Smooth muscle cell (in vitro differentiated cells): ENCODE results near the gene CCDC78. TPM values are rescaled to one million over a fixed set of nuclear protein-coding genes. Genes with fewer than 3 reads are reported as not detected.

Source experiments
- DNase-seq: peaks from one replicate; lab custom pipeline; 2025; ENCODE audit not compliant: unreplicated experiment; lab: John Stamatoyannopoulos, UW
- H2AFZ ChIP-seq: fragments of 200-600 bp; sonication (generic); 2 replicates; pipeline ENCODE4 v1.6.0; 2016; ENCODE audit warnings: antibody characterized with exemption, low read depth, mild to moderate bottlenecking
- H3F3A ChIP-seq: fragments of 200-600 bp; sonication (generic); 2 replicates; pipeline ENCODE4 v1.6.0; 2017; ENCODE audit warnings: antibody characterized with exemption, low read depth
- H3K27ac ChIP-seq: fragments of 200-600 bp; sonication (generic); 2 replicates; pipeline ENCODE4 v1.5.1; 2016; ENCODE audit warnings: low read depth, mild to moderate bottlenecking
- H3K27me3 ChIP-seq: fragments of 200-600 bp; sonication (generic); 2 replicates; pipeline ENCODE4 v1.6.1; 2016; ENCODE audit warnings: low read depth, mild to moderate bottlenecking
- H3K36me3 ChIP-seq: fragments of 200-600 bp; sonication (generic); 2 replicates; pipeline ENCODE4 v1.5.1; 2016; ENCODE audit warnings: low read depth
- H3K4me1 ChIP-seq: fragments of 200-600 bp; sonication (generic); 2 replicates; pipeline ENCODE4 v1.5.1; 2016; ENCODE audit warnings: low read depth
- H3K4me2 ChIP-seq: fragments of 200-600 bp; sonication (generic); 2 replicates; pipeline ENCODE4 v1.6.0; 2016; ENCODE audit warnings: mild to moderate bottlenecking
- H3K4me3 ChIP-seq: fragments of 200-600 bp; sonication (generic); 2 replicates; pipeline ENCODE4 v1.5.1; 2016; ENCODE audit warnings: mild to moderate bottlenecking
- H3K79me2 ChIP-seq: fragments of 200-600 bp; sonication (generic); 2 replicates; pipeline ENCODE4 v1.6.0; 2016; ENCODE audit warnings: low read depth, mild to moderate bottlenecking
- H3K9ac ChIP-seq: fragments of 200-600 bp; sonication (generic); 2 replicates; pipeline ENCODE4 v1.6.0; 2016; ENCODE audit warnings: low read depth
- H3K9me3 ChIP-seq: fragments of 200-600 bp; sonication (generic); replicated peaks from 2 replicates; pipeline ENCODE4 v1.5.1; 2016; ENCODE audit warnings: low read depth
- H4K20me1 ChIP-seq: fragments of 200-600 bp; sonication (generic); 2 replicates; pipeline ENCODE4 v1.6.0; 2016; ENCODE audit warnings: low read depth
- WGBS: methylation state at CpG from one replicate; pipeline ENCODE4 v1.1.7; 2016; ENCODE audit warnings: low lambda C conversion rate; 5-methylcytosine and 5-hydroxymethylcytosine counted together
- polyA plus RNA-seq: library from polyadenylated mRNA; unstranded; fragments of >200 nt; fragmentation: Nextera tagmentation; extraction: Ambion mirVana; gene quantifications from 2 replicates; pipeline ENCODE4 v1.2.1, GENCODE V29; 2016
- total RNA-seq: library from RNA; depleted of rRNA; stranded (reverse); fragments of >200 nt; gene quantifications from 2 replicates; pipeline ENCODE4 v1.2.3, GENCODE V29; 2014
- TF ChIP-seq, protein P1 (sequence below): fragments of 200-600 bp; sonication (generic); IDR thresholded peaks from 2 replicates; pipeline ENCODE4 v1.5.1; 2017; ENCODE audit warnings: borderline replicate concordance, mild to moderate bottlenecking, antibody characterized with exemption; ENCODE audit not compliant: insufficient read depth, poor library complexity, severe bottlenecking

Gene CCDC78
- total and polyA plus RNA-seq, 2 experiments from 2014 or later = 2.8 to 3.4 TPM

DNA sequence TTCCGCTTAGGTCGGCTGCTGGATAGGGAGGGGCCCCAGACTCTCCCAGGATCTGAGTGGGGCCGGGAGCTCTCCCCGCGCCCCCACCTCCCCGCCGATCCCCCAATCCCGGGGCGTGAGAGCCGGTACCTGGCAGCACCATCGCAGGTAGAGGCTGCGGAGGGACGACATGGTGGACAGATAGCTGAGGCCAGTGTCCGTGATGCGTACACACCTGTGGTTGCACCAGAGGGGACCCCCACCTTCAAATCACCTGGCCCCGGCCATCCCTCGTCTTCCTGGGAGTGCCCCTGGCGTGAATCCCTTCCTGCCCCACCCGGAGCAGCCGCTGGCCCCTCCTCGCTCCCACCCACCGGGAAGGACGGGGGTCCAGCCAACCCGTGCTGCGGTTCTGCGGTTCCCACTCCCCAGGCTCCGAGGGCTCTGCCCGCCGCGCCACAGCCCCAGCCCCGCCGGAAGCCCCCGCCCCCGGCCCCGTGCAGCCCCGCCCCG, 31.3 kb downstream of the CCDC78 start:
- no peaks in the 10 kb centered on the region for H3F3A ChIP-seq
- H3K27me3 ChIP-seq = peaks cover 77% of the 10 kb centered on the region
- no peak overlapping the region for H3K4me3 ChIP-seq
- H3K4me2 ChIP-seq = no peak overlapping the region
- H3K4me1 ChIP-seq = peaks cover 6% of the 10 kb centered on the region
- no peaks in the 10 kb centered on the region for H4K20me1 ChIP-seq
- 2% methylated on average over 25 of the region's 37 CpGs for WGBS
- H3K36me3 ChIP-seq = no peaks in the 10 kb centered on the region
- TF ChIP-seq, protein P1, sequence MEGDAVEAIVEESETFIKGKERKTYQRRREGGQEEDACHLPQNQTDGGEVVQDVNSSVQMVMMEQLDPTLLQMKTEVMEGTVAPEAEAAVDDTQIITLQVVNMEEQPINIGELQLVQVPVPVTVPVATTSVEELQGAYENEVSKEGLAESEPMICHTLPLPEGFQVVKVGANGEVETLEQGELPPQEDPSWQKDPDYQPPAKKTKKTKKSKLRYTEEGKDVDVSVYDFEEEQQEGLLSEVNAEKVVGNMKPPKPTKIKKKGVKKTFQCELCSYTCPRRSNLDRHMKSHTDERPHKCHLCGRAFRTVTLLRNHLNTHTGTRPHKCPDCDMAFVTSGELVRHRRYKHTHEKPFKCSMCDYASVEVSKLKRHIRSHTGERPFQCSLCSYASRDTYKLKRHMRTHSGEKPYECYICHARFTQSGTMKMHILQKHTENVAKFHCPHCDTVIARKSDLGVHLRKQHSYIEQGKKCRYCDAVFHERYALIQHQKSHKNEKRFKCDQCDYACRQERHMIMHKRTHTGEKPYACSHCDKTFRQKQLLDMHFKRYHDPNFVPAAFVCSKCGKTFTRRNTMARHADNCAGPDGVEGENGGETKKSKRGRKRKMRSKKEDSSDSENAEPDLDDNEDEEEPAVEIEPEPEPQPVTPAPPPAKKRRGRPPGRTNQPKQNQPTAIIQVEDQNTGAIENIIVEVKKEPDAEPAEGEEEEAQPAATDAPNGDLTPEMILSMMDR = no peak
- H3K27ac ChIP-seq = no peak overlapping the region
- no peak for DNase-seq
- H2AFZ ChIP-seq = no peak overlapping the region
- no peak overlapping the region for H3K9ac ChIP-seq
- H3K9me3 ChIP-seq = no peaks in the 10 kb centered on the region
- peaks cover under 1% of the 10 kb centered on the region for H3K79me2 ChIP-seq

DNA sequence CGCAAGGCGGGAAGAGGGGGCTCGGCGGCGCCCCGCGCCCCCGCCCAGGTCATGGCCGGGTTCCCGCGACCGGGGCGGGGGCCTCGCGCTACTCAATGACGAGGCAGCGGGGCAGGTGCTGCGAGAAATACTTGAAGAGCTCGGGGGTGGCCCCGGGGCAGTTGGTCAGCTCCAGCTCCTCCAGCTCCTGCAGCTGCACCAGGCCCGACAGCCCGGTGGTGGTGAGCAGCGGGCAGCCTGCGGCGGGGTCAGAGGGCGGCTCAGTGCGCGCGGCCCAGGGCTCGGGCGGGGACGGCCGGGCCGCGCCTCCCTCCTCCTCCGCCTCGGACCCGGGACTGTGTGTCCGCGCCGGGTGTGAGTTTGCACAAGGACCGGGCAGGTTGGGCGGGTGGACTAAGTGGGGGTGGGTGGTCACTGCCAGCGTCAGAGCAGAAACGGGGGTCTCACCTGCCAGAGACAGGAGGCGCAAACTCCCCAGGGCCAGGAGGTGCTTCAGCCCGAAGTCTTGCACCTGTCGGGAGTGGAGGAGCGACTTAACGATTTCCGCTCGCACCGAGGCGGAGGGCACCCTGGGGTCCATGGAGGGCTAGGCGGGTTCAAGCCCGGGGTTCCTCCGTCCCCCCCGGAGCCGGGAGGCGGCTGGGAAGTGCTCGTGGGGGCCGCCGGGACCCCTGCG, 31.9 kb downstream of the CCDC78 start:
- Histone ChIP-seq H4K20me1 (no peaks in the 10 kb centered on the region), H3K9ac (no peak overlapping the region), H3K4me2 (no peak overlapping the region), H3K27me3 (peaks cover 71% of the 10 kb centered on the region), H3K9me3 (no peaks in the 10 kb centered on the region), H3F3A (no peaks in the 10 kb centered on the region), H2AFZ (no peak overlapping the region), H3K4me3 (no peak overlapping the region), H3K79me2 (peaks cover 6% of the 10 kb centered on the region), H3K27ac (no peak overlapping the region), H3K4me1 (peaks cover 12% of the 10 kb centered on the region), H3K36me3 (no peaks in the 10 kb centered on the region)
- DNase-seq = no peak
- TF ChIP-seq, protein P1 = no peak
- WGBS = 4% methylated on average over 40 of the region's 64 CpGs

DNA sequence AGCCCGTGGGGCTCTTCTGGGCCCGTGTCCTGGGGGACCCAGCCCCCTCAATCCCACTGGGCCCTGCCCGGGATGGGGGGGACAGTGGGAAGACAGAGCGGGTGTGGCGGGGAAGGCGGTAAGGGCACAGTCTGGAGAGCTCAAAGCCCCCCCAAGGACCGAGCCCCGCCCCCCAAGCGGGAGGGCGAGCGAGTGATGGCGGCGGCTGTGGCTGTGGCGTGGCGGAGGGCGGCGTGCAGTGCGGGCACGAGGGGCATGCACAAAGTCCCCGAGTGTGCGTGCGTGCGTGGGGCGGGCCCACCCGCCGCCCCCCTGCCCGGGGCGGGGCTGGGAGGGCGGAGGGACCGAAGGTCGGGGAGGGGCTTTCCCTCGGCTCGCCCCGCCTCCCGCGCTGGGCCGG, 32.5 kb downstream of the CCDC78 start:
- H3K36me3 ChIP-seq = no peaks in the 10 kb centered on the region
- no peaks in the 10 kb centered on the region for H3K9me3 ChIP-seq
- no peak overlapping the region for H3K9ac ChIP-seq
- no peak overlapping the region for H2AFZ ChIP-seq
- DNase-seq = no peak
- H3F3A ChIP-seq = no peaks in the 10 kb centered on the region
- no peaks in the 10 kb centered on the region for H4K20me1 ChIP-seq
- H3K4me1 ChIP-seq = peaks cover 12% of the 10 kb centered on the region
- no peak overlapping the region for H3K4me3 ChIP-seq
- H3K27me3 ChIP-seq = peaks cover 65% of the 10 kb centered on the region
- H3K27ac ChIP-seq = no peak overlapping the region
- peaks cover 10% of the 10 kb centered on the region for H3K79me2 ChIP-seq
- H3K4me2 ChIP-seq = no peak overlapping the region
- 11% methylated on average over 11 of the region's 37 CpGs for WGBS
- TF ChIP-seq, protein P1 = no peak

DNA sequence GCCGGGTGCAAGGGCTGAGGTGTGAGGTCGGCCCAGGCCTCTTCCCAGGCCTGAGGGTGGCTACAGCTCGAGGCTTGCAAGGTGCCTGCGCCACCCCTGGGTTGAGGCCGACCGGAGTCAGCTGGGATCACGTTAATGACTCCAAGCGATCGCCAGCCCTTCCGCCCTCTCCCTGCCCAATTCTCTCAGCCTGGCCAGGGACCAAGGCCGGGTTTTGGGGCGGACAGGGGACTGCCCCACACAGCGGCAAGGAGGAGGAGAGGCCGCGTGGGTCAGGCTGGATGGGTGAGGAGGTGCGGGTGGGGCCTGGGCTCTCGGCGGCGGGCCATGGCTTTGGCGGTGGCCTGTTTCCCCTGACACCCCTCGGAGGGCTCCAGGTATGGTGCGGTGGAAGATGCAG, 32.9 kb downstream of the CCDC78 start:
- 57% methylated on average over 19 of the region's 22 CpGs for WGBS
- H3F3A ChIP-seq = no peaks in the 10 kb centered on the region
- no peak overlapping the region for H2AFZ ChIP-seq
- H4K20me1 ChIP-seq = no peaks in the 10 kb centered on the region
- H3K9me3 ChIP-seq = no peaks in the 10 kb centered on the region
- H3K36me3 ChIP-seq = no peaks in the 10 kb centered on the region
- TF ChIP-seq, protein P1 = no peak
- peaks cover 12% of the 10 kb centered on the region for H3K4me1 ChIP-seq
- H3K4me3 ChIP-seq = no peak overlapping the region
- H3K4me2 ChIP-seq = no peak overlapping the region
- peaks cover 10% of the 10 kb centered on the region for H3K79me2 ChIP-seq
- peaks cover 62% of the 10 kb centered on the region for H3K27me3 ChIP-seq
- no peak overlapping the region for H3K27ac ChIP-seq
- no peak overlapping the region for H3K9ac ChIP-seq
- DNase-seq = no peak
